Measurements from ENCODE around the gene STK16. TPM values are rescaled to one million over a fixed set of nuclear protein-coding genes. Genes with fewer than 3 reads are reported as not detected.

Gene STK16
- total and polyA plus RNA-seq, 7 experiments from 2014 or later: 17.4 to 35.0 (median 21.8) TPM

GRCh38 chr2:219282375-219282774 is 37.1 kb downstream of the STK16 start:
- Mint-ChIP-seq H3K4me1 (peaks cover 29 to 54% (median 48%) of the 10 kb centered on the region in 7 donors), H3K9me3 (no peaks in the 10 kb centered on the region), H3K27me3 (no peaks in the 10 kb centered on the region), H3K4me3 (no peak overlapping the region), H3K27ac (peak overlapping the region in 5 of 9 donors; percentile 51 to 100 (median 84)), H3K36me3 (peaks cover 0 to 30% (median 10%) of the 10 kb centered on the region in 5 donors)
- ChIA-PET CTCF (interaction anchor here (12.9 kb wide), 1 partner anchor 14 kb away, joined by 194 read pairs; no protein-coding TSS in a partner anchor), POLR2A (interaction anchor here (0.8 to 8.2 kb wide), 6 partner anchors 12 to 109 kb away, joined by 3 to 214 read pairs (median 8); partner anchors contain the start of genes ANKZF1, ATG9A, CNPPD1 and GLB1L)
- DNase-seq (no peak), ATAC-seq (no peak)
- H3K36me3 ChIP-seq (ENCODE audit: control insufficient read depth in 2 of 3, insufficient read depth in 3 of 3, low read length in 3 of 3): peaks cover 11 to 64% (median 28%) of the 10 kb centered on the region in 3 experiments
- no peaks in the 10 kb centered on the region for H3K27me3 ChIP-seq (ENCODE audit: control insufficient read depth in 2 of 2, insufficient read depth in 2 of 2, low read length in 2 of 2)
- H3K27ac ChIP-seq (ENCODE audit: low read depth, low read length): peak overlapping the region; percentile 24
- H3K9me3 ChIP-seq (ENCODE audit: control insufficient read depth in 2 of 3, low read length in 3 of 3): no peaks in the 10 kb centered on the region
- intact Hi-C loops (cut with micrococcal nuclease): no loop called here
- peaks cover 22 to 32% of the 10 kb centered on the region in 2 donors for H3K4me1 ChIP-seq (ENCODE audit: control insufficient read depth in 2 of 2, insufficient read depth in 2 of 2, low read length in 2 of 2)
- no peak overlapping the region for H3K4me3 ChIP-seq (ENCODE audit: low read length)

GRCh38 chr2:219282943-219283581 is 37.8 kb downstream of the STK16 start:
- ChIA-PET POLR2A (interaction anchor here (0.8 to 8.2 kb wide), 5 partner anchors 12 to 110 kb away, joined by 6 to 214 read pairs (median 9); partner anchors contain the start of genes ANKZF1, ATG9A, TUBA4A and TUBA4B), CTCF (interaction anchor here (12.9 kb wide), 1 partner anchor 13 kb away, joined by 194 read pairs; no protein-coding TSS in a partner anchor)
- Histone ChIP-seq H3K9me3 (ENCODE audit: control insufficient read depth in 2 of 3, low read length in 3 of 3) (no peaks in the 10 kb centered on the region), H3K27me3 (ENCODE audit: control insufficient read depth in 2 of 2, insufficient read depth in 2 of 2, low read length in 2 of 2) (no peaks in the 10 kb centered on the region), H3K36me3 (ENCODE audit: control insufficient read depth in 2 of 3, insufficient read depth in 3 of 3, low read length in 3 of 3) (peaks cover 11 to 64% (median 28%) of the 10 kb centered on the region in 3 experiments), H3K4me1 (ENCODE audit: control insufficient read depth in 2 of 2, insufficient read depth in 2 of 2, low read length in 2 of 2) (peaks cover 18 to 25% of the 10 kb centered on the region in 2 donors), H3K4me3 (ENCODE audit: low read length) (no peak overlapping the region), H3K27ac (ENCODE audit: low read depth, low read length) (peak overlapping the region; percentile 24)
- H3K27ac Mint-ChIP-seq: peak overlapping the region in 7 of 9 donors; percentile 28 to 100 (median 82)
- H3K4me3 Mint-ChIP-seq: peak overlapping the region in 1 of 10 donors; percentile 59
- intact Hi-C loops (cut with micrococcal nuclease): no loop called here
- no peak for DNase-seq
- no peaks in the 10 kb centered on the region for H3K9me3 Mint-ChIP-seq
- no peaks in the 10 kb centered on the region for H3K27me3 Mint-ChIP-seq
- ATAC-seq: no peak
- peaks cover 24 to 50% (median 41%) of the 10 kb centered on the region in 7 donors for H3K4me1 Mint-ChIP-seq
- peaks cover 0 to 30% (median 10%) of the 10 kb centered on the region in 5 donors for H3K36me3 Mint-ChIP-seq

- ATAC-seq (no peak), DNase-seq (no peak)
- Mint-ChIP-seq H3K9me3 (no peaks in the 10 kb centered on the region), H3K4me1 (peaks cover 14 to 36% (median 29%) of the 10 kb centered on the region in 7 donors), H3K27ac (peak overlapping the region in 3 of 9 donors; percentile 14 to 46 (median 16)), H3K4me3 (no peak overlapping the region), H3K27me3 (no peaks in the 10 kb centered on the region), H3K36me3 (peaks cover 0 to 30% (median 10%) of the 10 kb centered on the region in 5 donors)
- Histone ChIP-seq H3K27ac (ENCODE audit: low read depth, low read length) (peak overlapping the region; percentile 46), H3K27me3 (ENCODE audit: control insufficient read depth in 2 of 2, insufficient read depth in 2 of 2, low read length in 2 of 2) (no peaks in the 10 kb centered on the region), H3K36me3 (ENCODE audit: control insufficient read depth in 2 of 3, insufficient read depth in 3 of 3, low read length in 3 of 3) (peaks cover 11 to 64% (median 28%) of the 10 kb centered on the region in 3 experiments), H3K4me3 (ENCODE audit: low read length) (no peak overlapping the region), H3K9me3 (ENCODE audit: control insufficient read depth in 2 of 3, low read length in 3 of 3) (no peaks in the 10 kb centered on the region), H3K4me1 (ENCODE audit: control insufficient read depth in 2 of 2, insufficient read depth in 2 of 2, low read length in 2 of 2) (peaks cover 10 to 16% of the 10 kb centered on the region in 2 donors)
- POLR2A ChIA-PET: interaction anchor here (1.1 to 1.9 kb wide), 2 partner anchors 46 to 108 kb away, joined by 4 to 6 read pairs; partner anchors contain the start of gene CNPPD1
- intact Hi-C loops (cut with micrococcal nuclease): no loop called here
- CTCF ChIA-PET: interaction anchor here (12.9 kb wide), 1 partner anchor 11 kb away, joined by 194 read pairs; no protein-coding TSS in a partner anchor
Measured at GRCh38 chr2:219284501-219285372, 39.5 kb downstream of the STK16 start.

GRCh38 chr2:219285373-219285735 is 40.1 kb downstream of the STK16 start:
- Histone ChIP-seq H3K36me3 (ENCODE audit: control insufficient read depth in 2 of 3, insufficient read depth in 3 of 3, low read length in 3 of 3) (peaks cover 11 to 63% (median 28%) of the 10 kb centered on the region in 3 experiments), H3K4me3 (ENCODE audit: low read length) (no peak overlapping the region), H3K27me3 (ENCODE audit: control insufficient read depth in 2 of 2, insufficient read depth in 2 of 2, low read length in 2 of 2) (no peaks in the 10 kb centered on the region), H3K27ac (ENCODE audit: low read depth, low read length) (peak overlapping the region; percentile 46), H3K4me1 (ENCODE audit: control insufficient read depth in 2 of 2, insufficient read depth in 2 of 2, low read length in 2 of 2) (peaks cover 5 to 10% of the 10 kb centered on the region in 2 donors), H3K9me3 (ENCODE audit: control insufficient read depth in 2 of 3, low read length in 3 of 3) (no peaks in the 10 kb centered on the region)
- ATAC-seq: no peak
- H3K4me3 Mint-ChIP-seq: no peak overlapping the region
- ChIA-PET CTCF (interaction anchor here (2.0 to 12.9 kb wide), 2 partner anchors 10 to 11 kb away, joined by 12 to 194 read pairs; no protein-coding TSS in a partner anchor), POLR2A (interaction anchor here (1.1 kb wide), 2 partner anchors 32 to 109 kb away, joined by 3 to 4 read pairs; partner anchors contain the start of genes CNPPD1 and TUBA4B)
- no peaks in the 10 kb centered on the region for H3K9me3 Mint-ChIP-seq
- peaks cover 0 to 30% (median 9%) of the 10 kb centered on the region in 5 donors for H3K36me3 Mint-ChIP-seq
- H3K27me3 Mint-ChIP-seq: no peaks in the 10 kb centered on the region
- H3K4me1 Mint-ChIP-seq: peaks cover 8 to 30% (median 22%) of the 10 kb centered on the region in 7 donors
- no peak for DNase-seq
- intact Hi-C loops (cut with micrococcal nuclease): no loop called here
- peak overlapping the region in 5 of 9 donors; percentile 17 to 76 (median 26) for H3K27ac Mint-ChIP-seq

- CTCF ChIA-PET: interaction anchor here (0.6 to 2.0 kb wide), 3 partner anchors 9 to 34 kb away, joined by 3 to 12 read pairs (median 4); no protein-coding TSS in a partner anchor
- no peaks in the 10 kb centered on the region for H3K27me3 ChIP-seq (ENCODE audit: control insufficient read depth in 2 of 2, insufficient read depth in 2 of 2, low read length in 2 of 2)
- H3K4me1 ChIP-seq (ENCODE audit: control insufficient read depth in 2 of 2, insufficient read depth in 2 of 2, low read length in 2 of 2): peaks cover 0 to 4% of the 10 kb centered on the region in 2 donors
- DNase-seq: no peak
- POLR2A ChIA-PET: interaction anchor here (0.9 to 1.1 kb wide), 2 partner anchors 32 to 33 kb away, joined by 3 read pairs; partner anchors contain the start of genes TUBA4A and TUBA4B
- ATAC-seq: no peak
- H3K27ac ChIP-seq (ENCODE audit: low read depth, low read length): no peak overlapping the region
- H3K36me3 ChIP-seq (ENCODE audit: control insufficient read depth in 2 of 3, insufficient read depth in 3 of 3, low read length in 3 of 3): peaks cover 6 to 57% (median 22%) of the 10 kb centered on the region in 3 experiments
- peaks cover 0 to 28% (median 8%) of the 10 kb centered on the region in 5 donors for H3K36me3 Mint-ChIP-seq
- peaks cover 6 to 25% (median 16%) of the 10 kb centered on the region in 7 donors for H3K4me1 Mint-ChIP-seq
- no peaks in the 10 kb centered on the region for H3K27me3 Mint-ChIP-seq
- no peaks in the 10 kb centered on the region for H3K9me3 ChIP-seq (ENCODE audit: control insufficient read depth in 2 of 3, low read length in 3 of 3)
- no peaks in the 10 kb centered on the region for H3K9me3 Mint-ChIP-seq
- H3K4me3 ChIP-seq (ENCODE audit: low read length): no peak overlapping the region
- H3K4me3 Mint-ChIP-seq: no peak overlapping the region
- intact Hi-C loops (cut with micrococcal nuclease): no loop called here
- H3K27ac Mint-ChIP-seq: peak overlapping the region in 4 of 9 donors; percentile 17 to 54 (median 27)
Measured at GRCh38 chr2:219285894-219286425, 40.7 kb downstream of the STK16 start.

Data from naive thymus-derived CD4-positive, alpha-beta T cell (primary cell).